ENCODE measurements around the gene MXD3. TPM values are rescaled to one million over a fixed set of nuclear protein-coding genes. Genes with fewer than 3 reads are reported as not detected.

The MXD3 gene
- total and polyA plus RNA-seq, 7 donors = 0.80 to 4.2 (median 2.3) TPM

GRCh38 chr5:177270653-177271052, 41.0 kb downstream of the MXD3 start:
- no peak for DNase-seq
- Histone ChIP-seq H3K27ac (no peak overlapping the region), H3K9me3 (no peaks in the 10 kb centered on the region), H3K36me3 (ENCODE audit: insufficient read depth in 1 of 2, low read depth in 1 of 2) (peaks cover 2 to 94% of the 10 kb centered on the region in 2 donors), H3K4me1 (no peaks in the 10 kb centered on the region), H3K4me3 (no peak overlapping the region), H3K27me3 (ENCODE audit: insufficient read depth in 3 of 3, low read length in 2 of 3) (no peaks in the 10 kb centered on the region)
- intact Hi-C loops (cut with DNase I) = no loop called here
- no peak for ATAC-seq
- WGBS, 3 donors = 89 to 97% (median 97%) methylated on average over 3 of the region's 3 CpGs
- TF ChIP-seq CTCF (IDR thresholded peaks at IDR 0.05) = no peak

- 83 to 90% (median 85%) methylated on average over 3 of the region's 3 CpGs for WGBS, 3 donors
- ATAC-seq (no peak), DNase-seq (no peak)
- Histone ChIP-seq H3K9me3 (no peaks in the 10 kb centered on the region), H3K27me3 (ENCODE audit: insufficient read depth in 3 of 3, low read length in 2 of 3) (no peaks in the 10 kb centered on the region), H3K36me3 (ENCODE audit: insufficient read depth in 1 of 2, low read depth in 1 of 2) (peaks cover 2 to 94% of the 10 kb centered on the region in 2 donors), H3K27ac (no peak overlapping the region), H3K4me1 (no peaks in the 10 kb centered on the region), H3K4me3 (no peak overlapping the region)
- intact Hi-C loops (cut with DNase I) = no loop called here
- no peak for TF ChIP-seq CTCF (IDR thresholded peaks at IDR 0.05)
Measured at GRCh38 chr5:177269976-177270375, 41.7 kb downstream of the MXD3 start.

- no peak for ATAC-seq
- 94 to 97% (median 95%) methylated on average over 7 of the region's 7 CpGs for WGBS, 3 donors
- Histone ChIP-seq H3K4me1 (no peaks in the 10 kb centered on the region), H3K9me3 (no peaks in the 10 kb centered on the region), H3K27me3 (ENCODE audit: insufficient read depth in 3 of 3, low read length in 2 of 3) (no peaks in the 10 kb centered on the region), H3K27ac (no peak overlapping the region), H3K36me3 (ENCODE audit: insufficient read depth in 1 of 2, low read depth in 1 of 2) (peaks cover 2 to 94% of the 10 kb centered on the region in 2 donors), H3K4me3 (no peak overlapping the region)
- no peak for DNase-seq
- intact Hi-C loops (cut with DNase I) = no loop called here
- TF ChIP-seq CTCF (IDR thresholded peaks at IDR 0.05) = no peak
Measured at GRCh38 chr5:177269232-177269895, 42.3 kb downstream of the MXD3 start.

- H3K27ac ChIP-seq = no peak overlapping the region
- peaks cover 6 to 93% of the 10 kb centered on the region in 2 donors for H3K36me3 ChIP-seq (ENCODE audit: insufficient read depth in 1 of 2, low read depth in 1 of 2)
- no peaks in the 10 kb centered on the region for H3K9me3 ChIP-seq
- 90 to 95% (median 91%) methylated on average over 16 of the region's 16 CpGs for WGBS, 3 donors
- no peaks in the 10 kb centered on the region for H3K27me3 ChIP-seq (ENCODE audit: insufficient read depth in 3 of 3, low read length in 2 of 3)
- no peak for DNase-seq
- H3K4me3 ChIP-seq = no peak overlapping the region
- H3K4me1 ChIP-seq = peaks cover 13% of the 10 kb centered on the region
- ATAC-seq = peak in 2 of 4 donors; percentile 16 to 19
- intact Hi-C loops (cut with DNase I) = no loop called here
- no peak for TF ChIP-seq CTCF (IDR thresholded peaks at IDR 0.05)
Measured at GRCh38 chr5:177265395-177265794, 46.3 kb downstream of the MXD3 start.

GRCh38 chr5:177264178-177264577, 47.5 kb downstream of the MXD3 start:
- H3K36me3 ChIP-seq (ENCODE audit: insufficient read depth in 1 of 2, low read depth in 1 of 2) = peaks cover 6 to 93% of the 10 kb centered on the region in 2 donors
- H3K4me1 ChIP-seq = peaks cover 13% of the 10 kb centered on the region
- ATAC-seq = no peak
- H3K9me3 ChIP-seq = no peaks in the 10 kb centered on the region
- no peak overlapping the region for H3K4me3 ChIP-seq
- no peak for TF ChIP-seq CTCF (IDR thresholded peaks at IDR 0.05)
- intact Hi-C loops (cut with DNase I) = no loop called here
- H3K27me3 ChIP-seq (ENCODE audit: insufficient read depth in 3 of 3, low read length in 2 of 3) = no peaks in the 10 kb centered on the region
- no peak for DNase-seq
- 91 to 97% (median 93%) methylated on average over 1 of the region's 1 CpG for WGBS, 3 donors
- H3K27ac ChIP-seq = no peak overlapping the region

All from psoas muscle (tissue), 8 donors.